NCI-H82 treated with DMSO at 0.1 percent for 48 hours (cell line): ENCODE measurements around the gene SIRPA.

Experiments used
- DNase-seq: peaks from one replicate; lab custom pipeline; 2025; ENCODE audit not compliant: unreplicated experiment; lab: John Stamatoyannopoulos, UW

Gene SIRPA

GRCh38 chr20:1931830-1932229 is 36.6 kb downstream of the SIRPA start:
- DNase-seq: no peak

GRCh38 chr20:1932971-1933370 is 37.8 kb downstream of the SIRPA start:
- DNase-seq: no peak

GRCh38 chr20:1933465-1933870 is 38.3 kb downstream of the SIRPA start:
- DNase-seq: no peak

GRCh38 chr20:1934156-1934555 is 38.9 kb downstream of the SIRPA start:
- DNase-seq: no peak

GRCh38 chr20:1934721-1935573 is 39.7 kb downstream of the SIRPA start:
- DNase-seq: no peak

GRCh38 chr20:1935696-1936366 is 40.6 kb downstream of the SIRPA start:
- no peak for DNase-seq

- DNase-seq: no peak
These were observed 42.2 kb downstream of the SIRPA start for GRCh38 chr20:1937316-1937976.

- no peak for DNase-seq
These were observed 43.5 kb downstream of the SIRPA start for GRCh38 chr20:1938464-1939269.

- DNase-seq: no peak
These were observed 44.0 kb downstream of the SIRPA start for GRCh38 chr20:1939270-1939595.

GRCh38 chr20:1940581-1940980 is 45.4 kb downstream of the SIRPA start:
- no peak for DNase-seq

GRCh38 chr20:1941226-1941625 is 46.0 kb downstream of the SIRPA start:
- no peak for DNase-seq

GRCh38 chr20:1942061-1942460 is 46.9 kb downstream of the SIRPA start:
- DNase-seq: no peak

GRCh38 chr20:1942486-1943274 is 47.5 kb downstream of the SIRPA start:
- DNase-seq: no peak

- DNase-seq: no peak
These were observed 48.2 kb downstream of the SIRPA start for GRCh38 chr20:1943275-1944002.

GRCh38 chr20:1944345-1945091 is 49.3 kb downstream of the SIRPA start:
- no peak for DNase-seq

- no peak for DNase-seq
These were observed 50.0 kb downstream of the SIRPA start for GRCh38 chr20:1945134-1945618.

- DNase-seq: no peak
These were observed 50.5 kb downstream of the SIRPA start for GRCh38 chr20:1945660-1946059.

- no peak for DNase-seq
These were observed 51.2 kb downstream of the SIRPA start for GRCh38 chr20:1946442-1946761.
